ENCODE measurements around the gene CENPW.

Gene CENPW

DNA sequence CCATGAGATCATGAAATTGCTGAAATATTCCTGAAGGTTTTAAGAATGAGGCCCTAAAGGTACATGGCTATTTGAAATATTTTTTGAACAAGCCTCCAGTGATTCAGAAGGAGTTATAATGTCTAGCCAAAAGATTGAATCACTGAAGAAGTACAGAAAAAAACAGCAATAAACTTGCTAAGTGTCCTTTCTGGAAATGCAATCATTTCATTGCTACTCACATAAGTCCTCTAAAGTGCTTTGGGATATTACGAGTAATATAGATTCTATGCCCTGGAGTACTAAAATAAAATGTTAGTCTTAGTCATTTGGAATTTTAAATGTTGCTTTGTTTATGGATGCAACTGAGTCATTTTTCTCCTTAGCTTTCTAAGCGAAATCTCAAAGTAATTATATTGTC, 32.7 kb downstream of the CENPW start:
- DNase-seq (ENCODE audit: low read depth in 1 of 2, low spot score in 1 of 2) = no peak
- H3K27ac ChIP-seq (replicated peaks) = no peak overlapping the region
- no peak overlapping the region for H3K4me3 ChIP-seq (replicated peaks; ENCODE audit: insufficient read depth, low read length)
- no peak for TF ChIP-seq POLR2AphosphoS5 (IDR thresholded peaks at IDR 0.05; ENCODE audit: low read depth)
- TF ChIP-seq GABPA (IDR thresholded peaks at IDR 0.05; ENCODE audit: low read depth) = no peak
- TF ChIP-seq, protein P1, sequence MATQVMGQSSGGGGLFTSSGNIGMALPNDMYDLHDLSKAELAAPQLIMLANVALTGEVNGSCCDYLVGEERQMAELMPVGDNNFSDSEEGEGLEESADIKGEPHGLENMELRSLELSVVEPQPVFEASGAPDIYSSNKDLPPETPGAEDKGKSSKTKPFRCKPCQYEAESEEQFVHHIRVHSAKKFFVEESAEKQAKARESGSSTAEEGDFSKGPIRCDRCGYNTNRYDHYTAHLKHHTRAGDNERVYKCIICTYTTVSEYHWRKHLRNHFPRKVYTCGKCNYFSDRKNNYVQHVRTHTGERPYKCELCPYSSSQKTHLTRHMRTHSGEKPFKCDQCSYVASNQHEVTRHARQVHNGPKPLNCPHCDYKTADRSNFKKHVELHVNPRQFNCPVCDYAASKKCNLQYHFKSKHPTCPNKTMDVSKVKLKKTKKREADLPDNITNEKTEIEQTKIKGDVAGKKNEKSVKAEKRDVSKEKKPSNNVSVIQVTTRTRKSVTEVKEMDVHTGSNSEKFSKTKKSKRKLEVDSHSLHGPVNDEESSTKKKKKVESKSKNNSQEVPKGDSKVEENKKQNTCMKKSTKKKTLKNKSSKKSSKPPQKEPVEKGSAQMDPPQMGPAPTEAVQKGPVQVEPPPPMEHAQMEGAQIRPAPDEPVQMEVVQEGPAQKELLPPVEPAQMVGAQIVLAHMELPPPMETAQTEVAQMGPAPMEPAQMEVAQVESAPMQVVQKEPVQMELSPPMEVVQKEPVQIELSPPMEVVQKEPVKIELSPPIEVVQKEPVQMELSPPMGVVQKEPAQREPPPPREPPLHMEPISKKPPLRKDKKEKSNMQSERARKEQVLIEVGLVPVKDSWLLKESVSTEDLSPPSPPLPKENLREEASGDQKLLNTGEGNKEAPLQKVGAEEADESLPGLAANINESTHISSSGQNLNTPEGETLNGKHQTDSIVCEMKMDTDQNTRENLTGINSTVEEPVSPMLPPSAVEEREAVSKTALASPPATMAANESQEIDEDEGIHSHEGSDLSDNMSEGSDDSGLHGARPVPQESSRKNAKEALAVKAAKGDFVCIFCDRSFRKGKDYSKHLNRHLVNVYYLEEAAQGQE (IDR thresholded peaks at IDR 0.05; ENCODE audit: insufficient replicate concordance, low read depth) = no peak
- TF ChIP-seq SPI1 (IDR thresholded peaks at IDR 0.05; ENCODE audit: borderline replicate concordance, low read depth) = no peak
- TF ChIP-seq, protein P2, sequence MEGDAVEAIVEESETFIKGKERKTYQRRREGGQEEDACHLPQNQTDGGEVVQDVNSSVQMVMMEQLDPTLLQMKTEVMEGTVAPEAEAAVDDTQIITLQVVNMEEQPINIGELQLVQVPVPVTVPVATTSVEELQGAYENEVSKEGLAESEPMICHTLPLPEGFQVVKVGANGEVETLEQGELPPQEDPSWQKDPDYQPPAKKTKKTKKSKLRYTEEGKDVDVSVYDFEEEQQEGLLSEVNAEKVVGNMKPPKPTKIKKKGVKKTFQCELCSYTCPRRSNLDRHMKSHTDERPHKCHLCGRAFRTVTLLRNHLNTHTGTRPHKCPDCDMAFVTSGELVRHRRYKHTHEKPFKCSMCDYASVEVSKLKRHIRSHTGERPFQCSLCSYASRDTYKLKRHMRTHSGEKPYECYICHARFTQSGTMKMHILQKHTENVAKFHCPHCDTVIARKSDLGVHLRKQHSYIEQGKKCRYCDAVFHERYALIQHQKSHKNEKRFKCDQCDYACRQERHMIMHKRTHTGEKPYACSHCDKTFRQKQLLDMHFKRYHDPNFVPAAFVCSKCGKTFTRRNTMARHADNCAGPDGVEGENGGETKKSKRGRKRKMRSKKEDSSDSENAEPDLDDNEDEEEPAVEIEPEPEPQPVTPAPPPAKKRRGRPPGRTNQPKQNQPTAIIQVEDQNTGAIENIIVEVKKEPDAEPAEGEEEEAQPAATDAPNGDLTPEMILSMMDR (IDR thresholded peaks at IDR 0.05; ENCODE audit: insufficient read depth, low read length) = no peak
- H3K27me3 ChIP-seq (ENCODE audit: insufficient read depth, poor library complexity, severe bottlenecking) = no peaks in the 10 kb centered on the region

DNA sequence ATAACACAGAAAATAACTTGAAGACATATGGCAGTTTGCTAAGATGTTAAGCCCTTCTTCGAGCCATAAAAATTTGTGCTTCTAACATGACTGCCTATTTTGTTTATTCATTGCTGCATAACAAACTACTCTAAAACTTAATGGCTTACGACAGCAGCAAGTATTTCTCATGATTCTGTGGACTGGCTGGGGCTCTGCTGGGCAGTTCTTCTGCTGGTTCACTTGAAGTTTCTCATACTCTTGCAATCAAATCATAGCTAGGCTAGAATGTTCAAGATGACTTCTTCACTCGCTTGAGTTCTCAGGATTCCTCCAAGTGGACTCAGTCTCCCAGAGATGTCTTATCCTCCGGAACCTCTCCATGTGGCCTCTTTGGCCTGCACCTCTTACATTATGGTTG, 33.4 kb downstream of the CENPW start:
- TF ChIP-seq, protein P2 (IDR thresholded peaks at IDR 0.05; ENCODE audit: insufficient read depth, low read length) = no peak
- no peak for TF ChIP-seq GABPA (IDR thresholded peaks at IDR 0.05; ENCODE audit: low read depth)
- TF ChIP-seq, protein P1 (IDR thresholded peaks at IDR 0.05; ENCODE audit: insufficient replicate concordance, low read depth) = no peak
- no peak for TF ChIP-seq SPI1 (IDR thresholded peaks at IDR 0.05; ENCODE audit: borderline replicate concordance, low read depth)
- no peak for TF ChIP-seq POLR2AphosphoS5 (IDR thresholded peaks at IDR 0.05; ENCODE audit: low read depth)
- no peak overlapping the region for H3K4me3 ChIP-seq (replicated peaks; ENCODE audit: insufficient read depth, low read length)
- no peak for DNase-seq (ENCODE audit: low read depth in 1 of 2, low spot score in 1 of 2)
- H3K27ac ChIP-seq (replicated peaks) = no peak overlapping the region
- no peaks in the 10 kb centered on the region for H3K27me3 ChIP-seq (ENCODE audit: insufficient read depth, poor library complexity, severe bottlenecking)

DNA sequence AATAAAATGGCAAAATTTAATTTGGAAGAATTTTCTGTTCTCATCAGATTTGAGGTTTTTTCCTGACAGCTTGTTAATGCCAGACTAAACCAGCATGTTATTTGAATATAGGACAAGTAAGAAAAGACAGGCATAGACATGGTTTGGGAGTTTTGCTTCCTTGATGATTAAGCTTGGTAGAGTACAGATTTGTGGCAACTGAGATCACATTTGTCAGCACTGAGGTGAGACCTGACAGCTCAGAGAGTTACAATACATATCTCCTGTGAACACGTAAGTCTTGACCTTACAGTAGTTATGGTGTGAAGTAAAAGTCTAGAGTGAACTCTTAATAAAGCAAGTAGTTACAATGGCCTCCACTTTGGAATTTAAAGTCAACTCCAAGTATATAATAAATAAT, 34.5 kb downstream of the CENPW start:
- no peak overlapping the region for H3K27ac ChIP-seq (replicated peaks)
- TF ChIP-seq POLR2AphosphoS5 (IDR thresholded peaks at IDR 0.05; ENCODE audit: low read depth) = no peak
- no peak for TF ChIP-seq SPI1 (IDR thresholded peaks at IDR 0.05; ENCODE audit: borderline replicate concordance, low read depth)
- TF ChIP-seq GABPA (IDR thresholded peaks at IDR 0.05; ENCODE audit: low read depth) = no peak
- TF ChIP-seq, protein P2 (IDR thresholded peaks at IDR 0.05; ENCODE audit: insufficient read depth, low read length) = no peak
- TF ChIP-seq, protein P1 (IDR thresholded peaks at IDR 0.05; ENCODE audit: insufficient replicate concordance, low read depth) = no peak
- no peak for DNase-seq (ENCODE audit: low read depth in 1 of 2, low spot score in 1 of 2)
- no peak overlapping the region for H3K4me3 ChIP-seq (replicated peaks; ENCODE audit: insufficient read depth, low read length)
- no peaks in the 10 kb centered on the region for H3K27me3 ChIP-seq (ENCODE audit: insufficient read depth, poor library complexity, severe bottlenecking)
